Measurements from ENCODE around the gene MAIP1.
A peak's percentile ranks its signal among the peaks of the same experiment; 100 is the strongest.
"Not testable (repeated sequence)": the region's sequence is repeated elsewhere in the genome, so short reads cannot be mapped to it uniquely, and the experiment has no call there.

The MAIP1 gene, protein sequence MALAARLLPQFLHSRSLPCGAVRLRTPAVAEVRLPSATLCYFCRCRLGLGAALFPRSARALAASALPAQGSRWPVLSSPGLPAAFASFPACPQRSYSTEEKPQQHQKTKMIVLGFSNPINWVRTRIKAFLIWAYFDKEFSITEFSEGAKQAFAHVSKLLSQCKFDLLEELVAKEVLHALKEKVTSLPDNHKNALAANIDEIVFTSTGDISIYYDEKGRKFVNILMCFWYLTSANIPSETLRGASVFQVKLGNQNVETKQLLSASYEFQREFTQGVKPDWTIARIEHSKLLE

GRCh38 chr2:199955339-199956061 lies at the start of gene MAIP1, which contains the start of gene TYW5:
MAIP1 (plus strand) TSS chr2:199955582; CDS start chr2:199955799, 217 bp downstream.
TYW5 (minus strand) TSS chr2:199955491; CDS start chr2:199955470, 21 bp downstream.
- peak; percentile 87 for DNase-seq

GRCh38 chr2:199907008-199907714 lies 48.2 kb upstream of the MAIP1 start:
- DNase-seq: peak; percentile 60

DNA sequence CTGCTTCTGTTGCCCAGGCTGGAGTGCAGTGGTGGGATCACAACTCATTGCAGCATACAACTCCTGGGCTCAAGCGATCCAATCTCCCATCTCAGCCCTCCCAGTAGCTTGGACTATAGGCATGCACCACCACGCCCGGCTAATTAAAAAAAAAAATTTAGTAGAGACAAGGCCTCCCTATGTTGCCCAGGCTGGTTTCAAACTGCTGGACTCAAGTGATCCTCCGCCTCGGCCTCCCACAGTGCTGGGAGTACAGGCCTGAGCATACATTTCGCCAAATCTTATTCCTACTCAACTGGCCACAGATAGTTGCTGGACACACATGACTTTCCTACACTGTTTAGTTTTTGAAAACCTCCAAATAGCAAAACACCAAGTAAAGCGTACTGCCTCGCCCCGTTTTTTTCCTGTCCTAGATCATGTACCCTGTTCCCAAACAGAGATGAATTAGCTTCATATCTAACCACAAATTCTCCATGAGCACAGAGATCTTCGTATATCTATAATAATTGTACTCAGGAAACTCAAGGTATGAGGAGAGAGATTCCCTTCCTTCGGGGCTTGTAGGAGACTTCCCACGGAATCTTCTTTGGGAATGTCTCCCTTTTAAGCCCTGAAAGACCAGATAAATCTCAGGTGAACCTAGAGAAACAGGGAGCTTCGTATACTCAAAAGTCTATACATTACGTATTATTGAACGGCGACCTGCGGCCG lies 44.9 kb upstream of the MAIP1 start:
- DNase-seq: peak; percentile 43

- peak; percentile 99 for DNase-seq
Observed at GRCh38 chr2:199911052-199911876, 44.1 kb upstream of the MAIP1 start, which contains the start of gene C2orf69. C2orf69 (plus strand) TSS chr2:199911293; CDS start chr2:199911439, 146 bp downstream.

DNA sequence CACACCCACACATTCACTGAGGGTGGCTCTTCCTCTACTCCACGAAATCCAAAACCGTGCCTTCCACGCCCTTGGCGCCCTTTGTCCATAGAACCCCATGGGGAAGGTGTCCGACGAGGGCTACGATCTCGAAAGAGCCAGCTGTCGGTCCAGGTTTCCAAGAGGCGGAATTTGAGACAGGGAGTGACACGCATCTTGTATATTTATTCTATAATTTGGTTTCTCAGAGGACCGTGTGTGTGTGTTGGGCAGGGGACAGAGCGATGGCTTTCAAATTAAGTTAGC lies 43.6 kb upstream of the MAIP1 start:
- no peak for DNase-seq

DNA sequence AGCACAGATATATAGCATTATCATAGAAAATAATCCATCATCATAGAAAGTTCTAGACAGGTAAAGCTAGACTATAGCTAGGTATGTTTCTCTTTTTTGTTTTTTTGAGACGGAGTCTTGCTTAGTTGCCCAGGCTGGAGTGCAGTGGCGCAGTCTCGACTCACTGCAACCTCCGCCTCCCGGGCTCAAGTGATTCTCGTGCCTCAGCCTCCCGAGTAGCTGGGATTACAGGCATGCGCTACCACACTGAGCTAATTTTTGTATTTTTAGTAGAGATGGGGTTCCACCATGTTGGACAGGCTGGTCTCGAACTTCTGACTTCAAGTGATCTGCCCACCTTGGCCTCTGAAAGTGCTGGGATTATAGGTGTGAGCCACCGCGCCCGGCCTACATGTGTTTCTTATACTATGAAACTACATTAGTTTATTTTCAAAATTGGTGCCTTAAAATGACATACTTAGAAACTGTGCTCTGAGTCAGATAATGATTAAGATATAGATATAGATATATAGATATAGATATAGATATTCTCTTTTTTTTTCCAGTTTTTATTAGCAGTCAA lies 42.7 kb upstream of the MAIP1 start:
- not testable (repeated sequence) for DNase-seq

DNA sequence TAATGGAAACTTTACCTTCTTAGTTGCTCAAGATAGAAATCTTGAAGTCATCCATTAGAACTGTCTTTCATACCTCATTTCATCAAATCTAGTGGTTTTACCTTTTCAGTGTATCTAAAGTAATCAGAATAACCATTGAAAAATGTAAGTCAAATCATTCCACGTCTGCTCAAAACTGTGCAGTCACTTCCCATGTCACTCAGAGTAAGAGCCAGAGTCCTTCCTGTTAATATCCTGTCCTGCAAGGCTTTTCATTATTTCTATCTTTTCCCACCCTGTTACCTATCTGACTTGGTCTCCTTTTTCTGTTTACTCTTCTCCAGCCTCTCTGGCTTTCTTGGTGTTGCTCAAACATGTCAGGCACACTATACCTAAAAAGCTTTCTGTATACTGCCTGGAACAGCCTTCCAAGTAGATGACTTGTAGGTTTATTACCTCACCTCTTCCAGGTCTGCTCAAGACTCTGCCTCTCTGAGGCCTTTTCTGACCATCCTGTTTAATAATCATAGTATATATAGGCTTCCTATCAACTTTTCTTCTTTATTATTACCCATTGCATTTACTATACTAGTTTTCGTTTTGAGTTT lies 40.9 kb upstream of the MAIP1 start:
- no peak for DNase-seq

DNA sequence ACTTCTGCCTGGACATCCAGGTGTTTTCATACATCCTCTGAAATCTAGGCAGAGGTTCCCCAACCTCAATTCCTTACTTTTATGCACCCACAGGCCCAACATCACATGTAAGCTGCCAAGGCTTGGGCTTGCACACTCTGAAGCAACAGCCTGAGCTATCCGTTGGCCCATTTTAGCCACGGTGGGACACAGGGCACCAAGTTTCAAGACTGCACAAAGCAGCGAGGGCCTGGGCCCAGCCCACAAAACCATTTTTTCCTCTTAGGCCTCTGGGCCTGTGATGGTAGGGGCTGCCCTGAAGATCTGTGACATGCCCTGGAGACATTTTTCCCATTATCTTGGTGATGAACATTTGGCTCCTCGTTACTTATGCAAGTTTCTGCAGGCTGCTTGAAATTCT lies 38.4 kb upstream of the MAIP1 start:
- no peak for DNase-seq

DNA sequence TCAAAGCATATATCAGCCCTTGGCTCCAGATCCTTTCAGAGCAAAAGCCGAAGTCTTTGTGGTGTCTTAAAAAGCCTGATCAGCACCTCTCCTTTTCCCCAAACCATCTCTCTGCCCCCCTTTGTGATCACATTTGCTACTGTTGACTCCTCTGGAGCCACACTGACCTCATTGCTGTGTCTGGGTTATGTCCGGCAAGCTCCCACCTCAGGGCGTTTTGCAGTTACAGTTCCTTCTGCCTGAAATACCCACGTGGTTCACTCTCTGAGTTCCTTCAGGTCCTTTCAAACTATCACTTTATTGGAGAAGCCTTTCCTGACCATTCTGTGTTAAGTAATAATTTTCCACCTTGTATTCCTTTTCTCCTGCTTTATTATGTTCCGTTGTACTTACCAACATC lies 32.5 kb upstream of the MAIP1 start:
- DNase-seq: peak; percentile 49

GRCh38 chr2:199923924-199924323 lies 31.5 kb upstream of the MAIP1 start:
- no peak for DNase-seq

DNA sequence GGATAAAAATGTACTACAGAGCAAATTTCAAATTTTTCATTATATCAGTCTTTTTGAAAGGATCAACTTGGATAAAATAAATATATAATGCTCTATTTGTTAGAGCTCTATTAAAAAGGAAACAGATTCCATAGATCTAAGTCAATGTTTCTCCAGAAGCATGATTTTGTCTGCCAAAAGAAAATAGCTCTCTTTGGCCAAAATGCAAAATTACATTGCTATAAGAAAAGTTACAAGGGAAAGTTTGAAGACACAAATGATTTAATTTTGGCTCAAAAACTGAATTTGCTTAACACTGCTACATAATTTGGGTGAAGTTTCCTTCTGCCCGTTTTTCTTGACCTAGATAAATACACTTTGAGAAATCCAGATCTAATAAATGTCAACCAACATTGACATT lies 28.6 kb upstream of the MAIP1 start:
- no peak for DNase-seq

- no peak for DNase-seq
Observed at GRCh38 chr2:199928226-199928625, 27.2 kb upstream of the MAIP1 start.

- no peak for DNase-seq
Observed at GRCh38 chr2:199928626-199929025, 26.8 kb upstream of the MAIP1 start.

DNA sequence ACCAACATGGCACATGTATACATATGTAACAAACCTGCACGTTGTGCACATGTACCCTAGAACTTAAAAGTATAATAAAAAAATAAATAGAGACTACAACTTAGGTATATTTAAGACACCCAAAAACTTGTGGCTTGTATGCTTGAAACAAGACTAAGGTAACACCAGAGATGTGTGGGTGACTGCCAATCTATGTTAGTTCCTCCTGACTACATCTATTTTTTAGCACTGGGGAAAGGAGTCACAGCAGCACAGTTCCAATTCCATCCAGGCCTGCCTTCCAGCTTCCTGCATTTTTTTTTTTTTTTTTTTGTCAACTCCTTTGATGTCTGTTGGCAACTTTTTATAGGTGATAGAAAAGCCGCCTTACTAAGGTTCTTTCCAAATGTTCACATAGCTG lies 26.1 kb upstream of the MAIP1 start:
- no peak for DNase-seq

DNA sequence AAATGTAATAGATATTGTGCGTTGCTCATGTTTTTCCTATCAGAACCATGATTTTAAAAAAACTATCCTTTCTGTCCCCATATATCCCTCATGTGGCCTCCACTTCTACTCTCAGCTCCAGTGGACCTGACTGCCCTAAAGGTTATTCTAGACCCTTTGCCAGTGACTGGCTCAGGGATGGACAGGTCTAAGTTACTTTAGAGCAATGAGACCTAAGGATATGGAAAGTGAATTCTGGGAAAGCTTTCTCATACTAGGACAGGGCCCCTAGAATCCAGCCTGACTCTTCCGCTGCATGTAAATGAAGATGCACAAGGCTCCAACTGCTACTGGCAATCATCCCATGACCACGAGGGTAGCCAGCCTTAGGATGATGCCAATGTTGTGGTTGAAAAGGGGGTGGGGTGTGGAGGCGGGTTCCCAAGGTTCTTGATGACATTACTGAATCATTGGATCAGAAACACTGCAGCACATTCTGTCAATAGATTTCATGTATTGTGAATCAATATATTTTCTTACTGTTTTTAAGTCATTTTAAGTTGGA lies 23.0 kb upstream of the MAIP1 start:
- no peak for DNase-seq

DNA sequence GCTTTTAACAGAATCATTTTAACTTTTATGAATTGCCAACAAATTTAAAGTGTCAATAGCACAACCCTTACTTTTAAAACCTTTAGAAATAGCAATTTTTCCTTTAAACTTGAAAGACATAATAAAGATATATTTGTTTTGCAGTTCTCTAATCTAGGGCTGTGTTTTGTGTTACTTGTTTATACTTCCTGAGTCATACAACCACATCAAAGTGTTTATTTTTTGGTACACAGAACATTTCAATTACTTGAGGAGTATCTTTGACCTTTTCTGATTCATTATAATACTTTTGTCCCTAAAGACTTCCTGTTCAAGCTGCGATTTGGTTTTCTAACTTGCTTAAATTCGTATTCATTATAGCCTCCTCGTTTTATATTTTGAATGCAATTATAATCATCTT lies 21.9 kb upstream of the MAIP1 start:
- no peak for DNase-seq

DNA sequence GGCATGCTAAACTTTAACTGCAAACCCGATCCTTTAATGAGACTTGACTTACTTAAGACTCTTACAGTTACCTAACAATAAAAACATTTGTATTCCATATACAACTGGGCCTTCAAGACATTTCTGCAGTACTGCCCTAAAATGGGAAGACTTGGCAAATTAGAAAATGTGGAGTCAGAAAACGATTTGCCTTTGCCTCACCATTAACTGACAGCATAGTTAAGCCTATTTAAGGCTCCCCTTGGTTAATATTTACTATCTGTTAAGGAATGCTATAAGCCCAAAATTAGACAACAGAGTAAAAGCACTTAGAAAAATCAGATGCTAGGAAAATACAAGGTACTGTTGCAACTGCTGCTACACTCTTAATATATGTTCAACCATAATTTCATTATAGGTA lies 18.8 kb upstream of the MAIP1 start:
- no peak for DNase-seq

- DNase-seq: peak; percentile 79
Observed at GRCh38 chr2:199940373-199940772, 15.0 kb upstream of the MAIP1 start.

- no peak for DNase-seq
Observed at GRCh38 chr2:199943373-199943772, 12.0 kb upstream of the MAIP1 start.

DNA sequence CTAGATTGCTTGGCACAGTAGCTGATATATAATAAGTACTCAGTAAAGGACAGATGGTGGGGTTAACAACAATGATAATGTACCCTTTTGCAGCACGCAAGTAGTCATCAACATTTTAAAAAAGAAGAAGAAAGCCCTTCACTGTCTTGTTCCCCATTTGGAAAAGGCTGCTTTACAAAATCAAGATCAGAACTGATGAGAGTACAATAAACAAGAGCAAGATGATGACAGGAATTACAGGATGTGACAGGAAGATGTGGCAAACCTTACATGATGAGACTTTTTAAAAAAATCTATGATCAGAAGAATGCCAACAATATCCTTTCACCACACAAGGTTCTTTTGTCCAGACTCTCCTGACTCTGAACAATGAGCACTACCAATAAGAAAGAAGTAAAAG lies 9.2 kb upstream of the MAIP1 start:
- no peak for DNase-seq

DNA sequence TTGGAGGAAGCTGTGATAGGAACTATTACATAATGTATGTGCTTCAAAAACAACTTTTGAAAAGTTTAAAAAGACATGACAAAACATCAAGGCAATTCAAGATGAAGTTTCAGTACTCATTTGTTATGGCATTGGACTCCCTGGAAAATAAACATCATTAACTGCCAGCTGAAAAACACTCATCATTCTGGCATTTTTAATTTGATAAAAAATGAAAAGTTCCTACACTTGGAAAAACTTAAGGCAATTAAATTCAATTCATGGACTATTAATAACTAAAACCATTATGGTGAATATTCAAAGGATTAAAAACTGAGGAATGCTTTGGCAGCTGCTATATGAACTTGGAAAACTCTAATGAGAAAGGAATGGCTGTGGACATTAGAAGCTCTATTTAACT lies 8.5 kb upstream of the MAIP1 start:
- DNase-seq: no peak
